K562 (cell line): Measurements from ENCODE around the gene IL12RB1. TPM values are rescaled to one million over a fixed set of nuclear protein-coding genes. Genes with fewer than 3 reads are reported as not detected.

ENCODE experiments used
- ARHGAP35 ChIP-seq: fragments of 450-650 bp; IDR thresholded peaks from 2 replicates; pipeline ENCODE4 v1.6.1; 2018; ENCODE audit not compliant: partially characterized antibody
- EWSR1 ChIP-seq: fragments of 450-650 bp; IDR thresholded peaks from 2 replicates; pipeline ENCODE4 v1.6.1; 2018; ENCODE audit warnings: borderline replicate concordance, mild to moderate bottlenecking, low read depth, moderate library complexity; ENCODE audit not compliant: partially characterized antibody
- GABPB1 ChIP-seq: sonication (generic); formaldehyde crosslinking; IDR thresholded peaks from 2 replicates; pipeline ENCODE4 v1.8.0; 2022; ENCODE audit warnings: mild to moderate bottlenecking, missing genetic modification reagents
- GTF2A2 ChIP-seq: IDR thresholded peaks from 2 replicates; pipeline ENCODE4 v1.6.1; 2016; ENCODE audit warnings: mild to moderate bottlenecking, missing genetic modification characterization, missing compliant biosample characterization
- HDAC2 ChIP-seq: fragments of 450-650 bp; IDR thresholded peaks from 2 replicates; pipeline ENCODE4 v1.6.1; 2016; ENCODE audit warnings: mild to moderate bottlenecking
- HDGF ChIP-seq: fragments of 450-650 bp; IDR thresholded peaks from 2 replicates; pipeline ENCODE4 v1.6.1; 2016
- HEY1 ChIP-seq: fragments of 250-450 bp; sonication (Bioruptor Pico); IDR thresholded peaks from 2 replicates; pipeline ENCODE4 v1.5.0; 2020; ENCODE audit warnings: mild to moderate bottlenecking, moderate library complexity, borderline replicate concordance
- ILF3 ChIP-seq: fragments of 450-650 bp; IDR thresholded peaks from 2 replicates; pipeline ENCODE4 v1.6.1; 2018; ENCODE audit warnings: antibody characterized with exemption, mild to moderate bottlenecking, moderate library complexity, borderline replicate concordance
- KDM1A ChIP-seq, 2 experiments: fragments of 450-650 bp; IDR thresholded peaks; 2 replicates each; pipeline ENCODE4 v1.6.1; 2016; ENCODE audit warnings: mild to moderate bottlenecking in 2 of 2
- KLF16 ChIP-seq: IDR thresholded peaks from 2 replicates; pipeline ENCODE4 v1.6.1; 2016; ENCODE audit warnings: antibody characterized with exemption
- MYC ChIP-seq, 2 experiments: fragments of 250-450 bp in 1 of 2; sonication (Bioruptor Pico) in 1 of 2; IDR thresholded peaks; 2 replicates each; pipeline versions ENCODE4 v1.5.1 to v1.6.1; 2012 to 2021; ENCODE audit warnings: low read depth in 2 of 2, borderline replicate concordance in 1 of 2, improper control_type of control experiment in 1 of 2, low read length in 1 of 2, mild to moderate bottlenecking in 1 of 2, moderate library complexity in 1 of 2
- NFIC ChIP-seq: fragments of 450-650 bp; IDR thresholded peaks from 2 replicates; pipeline ENCODE4 v1.6.1; 2017; ENCODE audit warnings: mild to moderate bottlenecking, inconsistent platforms
- SAFB2 ChIP-seq: fragments of 200-400 bp; formaldehyde crosslinking; IDR thresholded peaks from 2 replicates; pipeline ENCODE4 v1.6.1; 2018; ENCODE audit warnings: borderline replicate concordance, low read length, low read depth, moderate library complexity; ENCODE audit not compliant: severe bottlenecking
- SMC3 ChIP-seq: conservative IDR thresholded peaks from 2 replicates; pipeline ENCODE4 v1.6.1; 2011; ENCODE audit warnings: low read depth, low read length, improper control_type of control experiment; ENCODE audit not compliant: insufficient read depth
- STAT5A ChIP-seq: IDR thresholded peaks from 2 replicates; pipeline ENCODE4 v1.6.1; 2012; ENCODE audit warnings: low read length, inconsistent platforms, borderline replicate concordance
- TCF7L2 ChIP-seq: fragments of 150-350 bp; IDR thresholded peaks from 2 replicates; pipeline ENCODE4 v1.6.1; 2016; ENCODE audit warnings: low read depth, mild to moderate bottlenecking, low read length, moderate library complexity
- TCFL5 ChIP-seq: fragments of 250-450 bp; sonication (Bioruptor Pico); conservative IDR thresholded peaks from 2 replicates; pipeline ENCODE4 v1.6.1; 2021; ENCODE audit warnings: mild to moderate bottlenecking, moderate library complexity, matching md5 sums
- ZNF551 ChIP-seq: fragments of 250-450 bp; sonication (Bioruptor Pico); IDR thresholded peaks from 2 replicates; pipeline ENCODE4 v1.5.0; 2021; ENCODE audit warnings: mild to moderate bottlenecking, moderate library complexity
- ZNF583 ChIP-seq: fragments of 250-450 bp; sonication (Bioruptor Pico); IDR thresholded peaks from 2 replicates; pipeline ENCODE4 v1.4.0; 2020
- ZNF780A ChIP-seq: fragments of 250-450 bp; sonication (Bioruptor Pico); IDR thresholded peaks from 2 replicates; pipeline ENCODE4 v1.5.0; 2021; ENCODE audit warnings: mild to moderate bottlenecking
- ZNF830 ChIP-seq: fragments of 250-450 bp; sonication (Bioruptor Pico); IDR thresholded peaks from 2 replicates; pipeline ENCODE4 v1.5.0; 2021; ENCODE audit warnings: mild to moderate bottlenecking
- polyA plus RNA-seq, 8 experiments: library from polyadenylated mRNA; depleted of rRNA in 4 of 8; stranded (reverse) in 5 of 8; unstranded in 3 of 8; fragments of >200 nt; fragmentation: Nextera tagmentation in 2 of 8; fragmentation: Illumina TruSeq in 1 of 8; extraction: Ambion mirVana in 2 of 8; extraction: Trizol in 1 of 8; gene quantifications; 2 replicates each; pipeline versions ENCODE4 v1.2.1 to v1.2.3, GENCODE V29; 2011 to 2014; ENCODE audit warnings: inconsistent platforms in 1 of 8, missing spikeins in 1 of 8
- total RNA-seq, 7 experiments: library from RNA; depleted of rRNA in 6 of 7; stranded (reverse); fragments of >200 nt in 6 of 7; fragmentation: Illumina TruSeq in 2 of 7; extraction: Trizol in 2 of 7; gene quantifications; 2 replicates each; pipeline versions ENCODE4 v1.2.1 to v1.2.3, GENCODE V29; 2011 to 2021; ENCODE audit warnings: low replicate concordance in 1 of 7
- TF ChIP-seq, protein P1 (sequence below): fragments of 450-650 bp; IDR thresholded peaks from 2 replicates; pipeline ENCODE4 v1.6.1; 2016
- TF ChIP-seq, protein P2 (sequence below), 2 experiments: fragments of 250-450 bp in 1 of 2; fragments of 450-650 bp in 1 of 2; sonication (Bioruptor Pico) in 1 of 2; IDR thresholded peaks; 2 replicates each; pipeline versions ENCODE4 v1.6.1 to v1.8.0; 2016 to 2021; ENCODE audit warnings: mild to moderate bottlenecking in 2 of 2, moderate library complexity in 2 of 2, missing compliant biosample characterization in 1 of 2, missing genetic modification characterization in 1 of 2
- TF ChIP-seq, protein P3 (sequence below), 2 experiments: fragments of 450-650 bp; conservative IDR thresholded peaks; 2 replicates each; pipeline ENCODE4 v1.6.1; 2017; ENCODE audit warnings: mild to moderate bottlenecking in 2 of 2, moderate library complexity in 2 of 2
- TF ChIP-seq, protein P4 (sequence below): fragments of 450-650 bp; formaldehyde crosslinking; IDR thresholded peaks from 2 replicates; pipeline ENCODE4 v1.4.0; 2020; ENCODE audit warnings: mild to moderate bottlenecking, moderate library complexity

The IL12RB1 gene
- total and polyA plus RNA-seq, 9 of the 15 experiments (the other 6 are each of a cell fraction or from before 2014, with no cell fraction given): 0.04 to 0.07 (median 0.06) TPM; not detected in 5

DNA sequence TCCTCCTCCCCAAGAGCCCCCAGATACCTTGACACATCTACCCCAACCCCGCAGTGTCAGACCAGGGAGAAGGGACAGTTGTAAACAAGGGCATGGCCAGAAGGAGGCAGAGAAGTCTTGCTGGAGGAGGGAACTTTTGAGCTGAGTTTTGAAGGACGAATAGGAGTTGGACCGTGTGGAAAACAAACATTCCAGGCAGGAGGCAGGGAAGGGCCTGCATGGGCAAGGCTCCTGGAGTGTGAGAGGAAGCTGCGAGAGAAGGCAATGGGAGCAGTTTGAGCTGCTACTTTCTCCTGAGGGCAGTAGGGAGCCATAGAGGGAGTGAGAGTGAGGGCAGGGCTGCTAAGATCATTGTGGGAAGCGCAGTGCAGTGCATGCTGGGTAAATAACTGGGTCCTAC is 23.3 kb downstream of the IL12RB1 start (continued):
- TF ChIP-seq, protein P1, sequence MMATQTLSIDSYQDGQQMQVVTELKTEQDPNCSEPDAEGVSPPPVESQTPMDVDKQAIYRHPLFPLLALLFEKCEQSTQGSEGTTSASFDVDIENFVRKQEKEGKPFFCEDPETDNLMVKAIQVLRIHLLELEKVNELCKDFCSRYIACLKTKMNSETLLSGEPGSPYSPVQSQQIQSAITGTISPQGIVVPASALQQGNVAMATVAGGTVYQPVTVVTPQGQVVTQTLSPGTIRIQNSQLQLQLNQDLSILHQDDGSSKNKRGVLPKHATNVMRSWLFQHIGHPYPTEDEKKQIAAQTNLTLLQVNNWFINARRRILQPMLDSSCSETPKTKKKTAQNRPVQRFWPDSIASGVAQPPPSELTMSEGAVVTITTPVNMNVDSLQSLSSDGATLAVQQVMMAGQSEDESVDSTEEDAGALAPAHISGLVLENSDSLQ: no peak
- TF ChIP-seq MYC (IDR thresholded peaks at IDR 0.05; ENCODE audit: low read depth, low read length) (no peak), MYC (CRISPR knock-in tag; IDR thresholded peaks at IDR 0.05; ENCODE audit: borderline replicate concordance, low read depth) (no peak), KDM1A (IDR thresholded peaks at IDR 0.05) (peak; percentile 95 to 98), ARHGAP35 (peak; percentile 5), GABPB1 (no peak), GTF2A2 (tag) (no peak), ILF3 (no peak), EWSR1 (no peak), KLF16 (no peak), ZNF551 (CRISPR knock-in tag) (no peak), HEY1 (CRISPR knock-in tag) (no peak), TCFL5 (CRISPR knock-in tag) (no peak), HDGF (peak; percentile 93), NFIC (0 out of 2 replicates have a peak, but pooled peaks have one; percentile 14), SMC3 (peak; percentile 66), SAFB2 (no peak), STAT5A (no peak), ZNF830 (CRISPR knock-in tag) (no peak), ZNF780A (no peak), ZNF583 (no peak), HDAC2 (peak; percentile 98), TCF7L2 (no peak)
- TF ChIP-seq, protein P2, sequence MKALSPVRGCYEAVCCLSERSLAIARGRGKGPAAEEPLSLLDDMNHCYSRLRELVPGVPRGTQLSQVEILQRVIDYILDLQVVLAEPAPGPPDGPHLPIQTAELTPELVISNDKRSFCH (CRISPR knock-in tag; IDR thresholded peaks at IDR 0.05): no peak
- TF ChIP-seq, protein P2 (tag; IDR thresholded peaks at IDR 0.05): peak; percentile 50; the same call in 1 of the 2 replicates
- TF ChIP-seq, protein P3, sequence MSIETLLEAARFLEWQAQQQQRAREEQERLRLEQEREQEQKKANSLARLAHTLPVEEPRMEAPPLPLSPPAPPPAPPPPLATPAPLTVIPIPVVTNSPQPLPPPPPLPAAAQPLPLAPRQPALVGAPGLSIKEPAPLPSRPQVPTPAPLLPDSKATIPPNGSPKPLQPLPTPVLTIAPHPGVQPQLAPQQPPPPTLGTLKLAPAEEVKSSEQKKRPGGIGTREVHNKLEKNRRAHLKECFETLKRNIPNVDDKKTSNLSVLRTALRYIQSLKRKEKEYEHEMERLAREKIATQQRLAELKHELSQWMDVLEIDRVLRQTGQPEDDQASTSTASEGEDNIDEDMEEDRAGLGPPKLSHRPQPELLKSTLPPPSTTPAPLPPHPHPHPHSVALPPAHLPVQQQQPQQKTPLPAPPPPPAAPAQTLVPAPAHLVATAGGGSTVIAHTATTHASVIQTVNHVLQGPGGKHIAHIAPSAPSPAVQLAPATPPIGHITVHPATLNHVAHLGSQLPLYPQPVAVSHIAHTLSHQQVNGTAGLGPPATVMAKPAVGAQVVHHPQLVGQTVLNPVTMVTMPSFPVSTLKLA (conservative IDR thresholded peaks at IDR 0.05): no peak
- TF ChIP-seq, protein P4, sequence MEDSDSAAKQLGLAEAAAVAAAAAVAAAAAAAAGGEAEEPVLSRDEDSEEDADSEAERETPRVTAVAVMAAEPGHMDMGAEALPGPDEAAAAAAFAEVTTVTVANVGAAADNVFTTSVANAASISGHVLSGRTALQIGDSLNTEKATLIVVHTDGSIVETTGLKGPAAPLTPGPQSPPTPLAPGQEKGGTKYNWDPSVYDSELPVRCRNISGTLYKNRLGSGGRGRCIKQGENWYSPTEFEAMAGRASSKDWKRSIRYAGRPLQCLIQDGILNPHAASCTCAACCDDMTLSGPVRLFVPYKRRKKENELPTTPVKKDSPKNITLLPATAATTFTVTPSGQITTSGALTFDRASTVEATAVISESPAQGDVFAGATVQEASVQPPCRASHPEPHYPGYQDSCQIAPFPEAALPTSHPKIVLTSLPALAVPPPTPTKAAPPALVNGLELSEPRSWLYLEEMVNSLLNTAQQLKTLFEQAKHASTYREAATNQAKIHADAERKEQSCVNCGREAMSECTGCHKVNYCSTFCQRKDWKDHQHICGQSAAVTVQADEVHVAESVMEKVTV (CRISPR knock-in tag): peak; percentile 52; the same call in 1 of the 2 replicates
